IMR-90 (cell line): Measurements from ENCODE around the gene INTS2. TPM values are rescaled to one million over a fixed set of nuclear protein-coding genes. Genes with fewer than 3 reads are reported as not detected.

Experiments
- ATAC-seq: fragments of 200-7000 bp; cut with Tn5 transposase; 2 replicates; pipeline ENCODE4 v1.9.1; 2020; ENCODE audit warnings: low read depth, mild to moderate bottlenecking, moderate library complexity
- BruUV-seq: library from RNA; stranded (reverse); fragments of 400-500 nt; replicated peaks from 2 replicates; lab custom pipeline; 2021; lab: Mats Ljungman, UMichigan
- CTCF ChIA-PET: fragments of 300-600 bp; formaldehyde crosslinking; extraction: SDS; loops from one replicate; lab custom pipeline; 2021; ENCODE audit warnings: antibody characterized with exemption; lab: Yijun Ruan, JAX
- POLR2A ChIA-PET: fragments of 300-600 bp; sonication (Branson Sonifier 250); formaldehyde crosslinking; loops from one replicate; lab custom pipeline; 2022; ENCODE audit warnings: antibody characterized with exemption; ENCODE audit not compliant: unreplicated experiment; lab: Charles Lee
- DNase-seq: peaks from one replicate; pipeline ENCODE4 v3.0.0; 2013
- H2AFZ ChIP-seq: replicated peaks from 2 replicates; pipeline ENCODE3; 2013; ENCODE audit warnings: low read length, mild to moderate bottlenecking; ENCODE audit not compliant: poor library complexity
- H2AK5ac ChIP-seq: 2 replicates; pipeline ENCODE4 v1.6.1; 2013; ENCODE audit warnings: low read depth, low read length, inconsistent platforms
- H2AK9ac ChIP-seq: replicated peaks from 2 replicates; pipeline ENCODE3; 2013; ENCODE audit warnings: mild to moderate bottlenecking, low read depth, low read length, moderate library complexity; ENCODE audit not compliant: poor library complexity
- H2BK120ac ChIP-seq: 2 replicates; pipeline ENCODE4 v1.6.1; 2013; ENCODE audit warnings: low read depth, low read length, inconsistent platforms
- H2BK15ac ChIP-seq: 3 replicates; pipeline ENCODE4 v1.6.1; 2013; ENCODE audit warnings: low read depth, low read length, inconsistent platforms
- H2BK20ac ChIP-seq: 2 replicates; pipeline ENCODE4 v1.6.1; 2013; ENCODE audit warnings: low read depth, mild to moderate bottlenecking, inconsistent platforms, low read length, moderate library complexity
- H2BK5ac ChIP-seq: 2 replicates; pipeline ENCODE4 v1.6.1; 2013; ENCODE audit warnings: mild to moderate bottlenecking, low read depth, low read length, inconsistent platforms; ENCODE audit not compliant: poor library complexity, severe bottlenecking
- H3K14ac ChIP-seq: replicated peaks from 2 replicates; pipeline ENCODE4 v1.6.1; 2013; ENCODE audit warnings: low read depth, low read length, inconsistent platforms
- H3K18ac ChIP-seq: 2 replicates; pipeline ENCODE4 v1.6.1; 2013; ENCODE audit warnings: low read depth, low read length, control low read depth
- H3K23ac ChIP-seq: 2 replicates; pipeline ENCODE4 v1.6.1; 2013; ENCODE audit warnings: low read depth, low read length, inconsistent platforms
- H3K27ac ChIP-seq: 2 replicates; pipeline ENCODE4 v1.5.1; 2013; ENCODE audit warnings: mild to moderate bottlenecking, control low read depth, low read length; ENCODE audit not compliant: insufficient read depth
- H3K27me3 ChIP-seq: 2 replicates; pipeline ENCODE4 v1.6.1; 2013; ENCODE audit warnings: low read length; ENCODE audit not compliant: control insufficient read depth, insufficient read depth
- H3K36me3 ChIP-seq: 2 replicates; pipeline ENCODE4 v1.6.1; 2013; ENCODE audit warnings: low read length, mixed read lengths; ENCODE audit not compliant: control insufficient read depth, insufficient read depth
- H3K4ac ChIP-seq: 2 replicates; pipeline ENCODE4 v1.6.1; 2013; ENCODE audit warnings: low read depth, low read length, inconsistent platforms
- H3K4me1 ChIP-seq: 2 replicates; pipeline ENCODE4 v1.6.1; 2013; ENCODE audit warnings: low read length, mixed read lengths; ENCODE audit not compliant: control insufficient read depth, insufficient read depth
- H3K4me2 ChIP-seq: 2 replicates; pipeline ENCODE4 v1.6.1; 2013; ENCODE audit warnings: low read depth, mild to moderate bottlenecking, control low read depth, low read length, moderate library complexity
- H3K4me3 ChIP-seq: 2 replicates; pipeline ENCODE4 v1.5.1; 2013; ENCODE audit warnings: low read depth, mild to moderate bottlenecking, control low read depth, low read length, moderate library complexity; ENCODE audit not compliant: insufficient read depth
- H3K56ac ChIP-seq: 2 replicates; pipeline ENCODE4 v1.6.1; 2013; ENCODE audit warnings: low read length, inconsistent platforms; ENCODE audit not compliant: insufficient read depth; ENCODE audit errors: extremely low read depth
- H3K79me1 ChIP-seq, 2 experiments: 2 replicates each; pipeline ENCODE4 v1.6.1; 2013; ENCODE audit warnings: low read length in 2 of 2, inconsistent platforms in 1 of 2, low read depth in 1 of 2
- H3K9ac ChIP-seq: 2 replicates; pipeline ENCODE4 v1.6.1; 2013; ENCODE audit warnings: low read depth, low read length, control low read depth
- H3K9me1 ChIP-seq: 2 replicates; pipeline ENCODE4 v1.6.1; 2013; ENCODE audit warnings: low read length, inconsistent platforms; ENCODE audit not compliant: insufficient read depth
- H3K9me3 ChIP-seq: 2 replicates; pipeline ENCODE4 v1.6.1; 2013; ENCODE audit warnings: low read length; ENCODE audit not compliant: control insufficient read depth, insufficient read depth
- H4K20me1 ChIP-seq: 2 replicates; pipeline ENCODE4 v1.6.1; 2013; ENCODE audit warnings: low read length, inconsistent platforms; ENCODE audit not compliant: insufficient read depth
- H4K5ac ChIP-seq: 2 replicates; pipeline ENCODE4 v1.6.1; 2013; ENCODE audit warnings: mild to moderate bottlenecking, low read depth, low read length, control low read depth
- H4K8ac ChIP-seq, 2 experiments: 2 replicates each; pipeline ENCODE4 v1.6.1; 2013; ENCODE audit warnings: low read depth in 2 of 2, low read length in 2 of 2, control low read depth in 1 of 2, inconsistent platforms in 1 of 2
- H4K91ac ChIP-seq: 2 replicates; pipeline ENCODE4 v1.6.1; 2013; ENCODE audit warnings: low read depth, low read length, inconsistent platforms; ENCODE audit not compliant: insufficient read depth
- CEBPB ChIP-seq: IDR thresholded peaks from 2 replicates; pipeline ENCODE4 v1.6.1; 2012; ENCODE audit warnings: low read depth, low read length, improper control_type of control experiment
- CTCF ChIP-seq: conservative IDR thresholded peaks from 2 replicates; pipeline ENCODE4 v1.5.1; 2012; ENCODE audit warnings: mild to moderate bottlenecking, low read depth, low read length, improper control_type of control experiment
- FOS ChIP-seq: fragments of 150-350 bp; IDR thresholded peaks from 2 replicates; pipeline ENCODE4 v1.6.1; 2016; ENCODE audit warnings: low read depth, low read length
- MAFK ChIP-seq: IDR thresholded peaks from 2 replicates; pipeline ENCODE4 v1.6.1; 2012; ENCODE audit warnings: low read depth, low read length, improper control_type of control experiment
- MAZ ChIP-seq: IDR thresholded peaks from 2 replicates; pipeline ENCODE4 v1.6.1; 2012; ENCODE audit warnings: low read depth, mild to moderate bottlenecking, low read length, improper control_type of control experiment, moderate library complexity, borderline replicate concordance
- NFE2L2 ChIP-seq: fragments of 150-350 bp; IDR thresholded peaks from 2 replicates; pipeline ENCODE4 v1.6.1; 2016; ENCODE audit warnings: low read depth, mild to moderate bottlenecking, low read length
- POLR2A ChIP-seq: IDR thresholded peaks from 2 replicates; pipeline ENCODE4 v1.6.1; 2012; ENCODE audit warnings: mild to moderate bottlenecking, low read depth, low read length
- RAD21 ChIP-seq: IDR thresholded peaks from 2 replicates; pipeline ENCODE4 v1.6.1; 2012; ENCODE audit warnings: low read length, improper control_type of control experiment
- RCOR1 ChIP-seq: IDR thresholded peaks from 2 replicates; pipeline ENCODE4 v1.6.1; 2012; ENCODE audit warnings: mild to moderate bottlenecking, low read length, improper control_type of control experiment; ENCODE audit not compliant: insufficient replicate concordance
- RFX5 ChIP-seq: IDR thresholded peaks from 2 replicates; pipeline ENCODE4 v1.8.0; 2012; ENCODE audit warnings: low read depth, mild to moderate bottlenecking, low read length, moderate library complexity
- WGBS, 2 experiments: methylation state at CpG; one replicate each; pipeline versions ENCODE4 v1.1.5 to v1.1.7; 2013; ENCODE audit warnings: missing lambda C conversion rate in 2 of 2; ENCODE audit not compliant: insufficient read length in 1 of 2; ENCODE audit errors: extremely low coverage in 2 of 2; 5-methylcytosine and 5-hydroxymethylcytosine counted together
- dilution Hi-C: fragments of 300-500 bp; cut with HindIII; formaldehyde crosslinking; loops from one replicate; pipeline ENCODE4 v1.14.3; 2018; ENCODE audit warnings: low sequenced_read_pairs; ENCODE audit not compliant: unreplicated experiment
- in situ Hi-C: fragments of 300-500 bp; cut with MboI; formaldehyde crosslinking; loops from 3 replicates; pipeline ENCODE4 v1.14.3; 2019; ENCODE audit warnings: low sequenced_read_pairs, inconsistent platforms, mixed read lengths
- intact Hi-C: fragments of 100-400 bp; cut with micrococcal nuclease; formaldehyde crosslinking; loops from 2 replicates; pipeline ENCODE4 v1.10.0; 2022
- polyA plus RNA-seq, 3 experiments: library from polyadenylated mRNA; depleted of rRNA; stranded (reverse); fragments of >200 nt; gene quantifications; 2 replicates each; pipeline ENCODE4 v1.2.3, GENCODE V29; 2012; ENCODE audit warnings: low replicate concordance in 1 of 3
- total RNA-seq: library from RNA; depleted of rRNA; stranded (reverse); fragments of >200 nt; gene quantifications from 2 replicates; pipeline ENCODE4 v1.2.3, GENCODE V29; 2012

The INTS2 gene
- total and polyA plus RNA-seq, 2 of the 4 experiments (the other 2 are of a cell fraction): 4.0 to 17.4 TPM

GRCh38 chr17:61942085-61942484, 14.3 kb upstream of the INTS2 start:
- Histone ChIP-seq H3K27ac (no peak overlapping the region), H4K8ac (no peak overlapping the region), H2BK120ac (no peak overlapping the region), H3K4ac (no peak overlapping the region), H4K5ac (no peak overlapping the region), H2BK15ac (no peak overlapping the region), H3K9me1 (no peaks in the 10 kb centered on the region; the same call in 1 of the 2 replicates), H4K20me1 (no peaks in the 10 kb centered on the region), H2AK5ac (no peak overlapping the region), H3K4me2 (no peak overlapping the region), H3K4me3 (no peak overlapping the region), H3K14ac (no peak overlapping the region), H3K27me3 (no peaks in the 10 kb centered on the region), H3K9me3 (no peaks in the 10 kb centered on the region), H3K23ac (no peak overlapping the region), H2BK20ac (no peak overlapping the region), H2BK5ac (no peak overlapping the region), H3K18ac (no peak overlapping the region), H3K36me3 (peaks cover 11% of the 10 kb centered on the region), H3K4me1 (no peaks in the 10 kb centered on the region), H3K79me1 (peaks cover 3 to 4% of the 10 kb centered on the region in 2 experiments; a peak in 2 of 4 replicates), H2AK9ac (no peak overlapping the region), H3K56ac (no peak overlapping the region), H4K91ac (no peak overlapping the region), H2AFZ (no peak overlapping the region), H3K9ac (no peak overlapping the region)
- CTCF ChIA-PET: no interaction called here
- no TSS peak for BruUV-seq
- in situ Hi-C loops: no loop called here
- POLR2A ChIA-PET: no interaction called here
- no peak for ATAC-seq
- DNase-seq: no peak
- dilution Hi-C loops: no loop called here
- TF ChIP-seq CTCF (no peak), FOS (no peak), MAFK (no peak), CEBPB (no peak), NFE2L2 (no peak), RCOR1 (no peak), RAD21 (no peak), MAZ (no peak), POLR2A (no peak), RFX5 (no peak)
- intact Hi-C loops: no loop called here
- no CpG with 5 or more reads among the region's 2 CpGs for WGBS, 2 experiments
